BLaER1 (cell line): Measurements from ENCODE around the gene DNAJB14.

Experiments
- H3K27ac ChIP-seq: shearing (Covaris generic); formaldehyde crosslinking; 2 replicates; pipeline ENCODE4 v1.8.1; 2022
- H3K27me3 ChIP-seq: shearing (Covaris generic); formaldehyde crosslinking; 2 replicates; pipeline ENCODE4 v1.8.1; 2022
- H3K36me3 ChIP-seq: shearing (Covaris generic); formaldehyde crosslinking; 2 replicates; pipeline ENCODE4 v1.8.1; 2022
- H3K4me1 ChIP-seq: shearing (Covaris generic); formaldehyde crosslinking; 2 replicates; pipeline ENCODE4 v1.8.1; 2022
- H3K4me2 ChIP-seq: shearing (Covaris generic); formaldehyde crosslinking; 2 replicates; pipeline ENCODE4 v1.8.1; 2022
- H3K4me3 ChIP-seq: shearing (Covaris generic); formaldehyde crosslinking; 2 replicates; pipeline ENCODE4 v1.8.1; 2022
- H3K9ac ChIP-seq: shearing (Covaris generic); formaldehyde crosslinking; 2 replicates; pipeline ENCODE4 v1.8.1; 2022
- H3K9me3 ChIP-seq: shearing (Covaris generic); formaldehyde crosslinking; 2 replicates; pipeline ENCODE4 v1.8.1; 2022
- H4K20me1 ChIP-seq: shearing (Covaris generic); formaldehyde crosslinking; 2 replicates; pipeline ENCODE4 v1.8.1; 2022
- Cebpa-rat ChIP-seq: shearing (Covaris generic); IDR thresholded peaks from 2 replicates; pipeline ENCODE4 v1.8.1; 2022

Gene DNAJB14

DNA sequence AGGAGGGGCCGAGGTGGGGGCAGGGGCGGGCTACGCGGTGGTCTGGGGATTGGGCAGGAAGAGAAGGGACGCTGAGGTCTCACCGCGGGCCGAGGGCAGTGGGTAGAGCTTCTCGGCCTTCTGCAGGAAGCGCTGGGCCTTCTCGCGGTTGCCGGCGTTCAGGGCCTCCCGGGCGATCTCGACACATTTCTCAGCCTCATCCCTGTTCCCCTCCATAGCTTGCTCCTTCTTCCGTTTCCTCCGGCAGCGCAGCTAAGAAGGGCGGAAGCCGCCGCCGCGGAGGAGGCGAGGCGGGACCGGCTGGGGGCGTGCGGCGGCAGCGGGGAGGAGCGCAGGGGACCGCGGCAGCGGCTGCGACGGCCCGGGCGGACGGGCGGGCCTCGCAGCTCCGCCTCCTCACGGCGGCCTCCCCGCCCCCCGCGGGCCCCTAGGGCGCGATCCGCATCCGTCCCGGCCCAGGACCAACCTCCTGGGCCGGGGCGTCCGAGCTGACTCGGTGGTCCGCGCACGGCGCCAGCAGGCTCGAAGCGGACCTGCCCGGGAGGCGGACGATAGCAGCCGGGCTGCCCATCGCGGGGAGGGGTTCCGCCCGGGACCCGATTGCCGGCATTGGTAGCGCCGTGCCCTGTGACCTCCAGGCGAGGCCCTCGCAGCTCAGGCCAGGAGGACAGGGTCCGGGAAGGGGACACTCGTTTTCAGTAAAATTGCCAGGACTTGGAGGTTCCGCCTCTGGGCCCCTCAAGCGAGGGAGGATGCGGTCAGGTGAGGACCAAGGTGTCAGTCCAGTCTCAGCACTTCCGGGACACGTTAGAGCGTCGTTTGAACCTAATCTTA lies at the start of gene DNAJB14:
DNAJB14 (minus strand) TSS at position 263 of the 834 bp plus-strand sequence; CDS start at position 216, 47 bp downstream.
- Histone ChIP-seq H3K9ac (peak within 1 kb of the TSS; percentile 97), H3K4me3 (peak within 1 kb of the TSS; percentile 96), H3K4me1 (peaks cover 55% of the 10 kb centered on the region), H3K27ac (peak within 1 kb of the TSS; percentile 93), H3K4me2 (peak within 1 kb of the TSS; percentile 96), H4K20me1 (peaks cover 65% of the 10 kb centered on the region), H3K9me3 (no peaks in the 10 kb centered on the region), H3K27me3 (no peaks in the 10 kb centered on the region), H3K36me3 (peaks cover 34% of the 10 kb centered on the region)
- TF ChIP-seq Cebpa-rat = no peak

- Histone ChIP-seq H3K9ac (peak overlapping the region; percentile 34; the same call in 1 of the 2 replicates), H4K20me1 (no peaks in the 10 kb centered on the region), H3K4me2 (peak overlapping the region; percentile 56), H3K27ac (0 out of 2 replicates have a peak overlapping the region, but pooled peaks have one; percentile 38), H3K4me3 (no peak overlapping the region), H3K27me3 (no peaks in the 10 kb centered on the region), H3K4me1 (peaks cover 17% of the 10 kb centered on the region), H3K9me3 (no peaks in the 10 kb centered on the region), H3K36me3 (no peaks in the 10 kb centered on the region)
- TF ChIP-seq Cebpa-rat = no peak
Observed at GRCh38 chr4:99991741-99992140, 45.3 kb upstream of the DNAJB14 start.

DNA sequence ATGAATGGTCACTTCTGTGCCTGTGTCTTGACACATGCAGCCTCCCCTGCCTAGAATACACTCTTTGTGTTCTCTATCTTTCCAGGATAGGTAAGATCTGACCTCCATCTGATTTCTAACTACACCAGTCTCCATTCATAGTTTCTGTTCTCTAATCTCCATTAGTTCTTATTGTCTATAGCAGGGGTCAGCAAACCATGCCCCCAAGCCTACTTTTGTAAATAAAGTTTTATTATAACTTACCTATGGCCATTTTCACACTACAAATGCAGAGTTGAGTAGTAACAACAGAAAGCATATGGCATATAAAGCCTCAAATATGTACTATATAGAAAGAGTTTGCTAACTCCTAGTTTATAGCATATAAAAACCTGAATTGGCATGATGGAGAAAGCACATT lies 41.3 kb upstream of the DNAJB14 start:
- H3K27me3 ChIP-seq = no peaks in the 10 kb centered on the region
- no peak overlapping the region for H3K4me3 ChIP-seq
- no peak overlapping the region for H3K9ac ChIP-seq
- no peaks in the 10 kb centered on the region for H4K20me1 ChIP-seq
- peaks cover 17% of the 10 kb centered on the region for H3K4me1 ChIP-seq
- H3K27ac ChIP-seq = no peak overlapping the region
- no peaks in the 10 kb centered on the region for H3K9me3 ChIP-seq
- H3K36me3 ChIP-seq = no peaks in the 10 kb centered on the region
- no peak overlapping the region for H3K4me2 ChIP-seq
- no peak for TF ChIP-seq Cebpa-rat

DNA sequence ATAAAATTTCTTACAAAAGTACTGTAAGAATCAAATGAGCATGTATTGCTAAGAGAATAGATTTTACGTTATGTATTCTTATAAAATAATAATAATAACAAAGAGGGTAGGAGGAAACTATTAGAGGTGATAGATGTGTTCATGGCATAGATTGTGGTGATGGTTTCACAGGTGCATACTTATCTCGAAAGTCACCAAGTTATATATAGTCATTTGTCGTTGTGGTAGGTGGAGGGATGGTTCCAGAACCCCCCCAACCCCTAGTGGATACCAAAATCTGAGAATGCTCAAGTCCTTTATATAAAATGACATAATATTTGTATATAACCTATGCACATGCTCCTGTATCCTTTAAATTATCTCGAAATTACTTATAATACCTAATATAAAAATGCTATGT lies 40.4 kb upstream of the DNAJB14 start:
- Histone ChIP-seq H3K4me2 (no peak overlapping the region), H3K9ac (no peak overlapping the region), H3K27ac (no peak overlapping the region), H3K4me1 (peaks cover 9% of the 10 kb centered on the region), H3K27me3 (no peaks in the 10 kb centered on the region), H4K20me1 (no peaks in the 10 kb centered on the region), H3K4me3 (no peak overlapping the region), H3K9me3 (no peaks in the 10 kb centered on the region), H3K36me3 (no peaks in the 10 kb centered on the region)
- no peak for TF ChIP-seq Cebpa-rat

GRCh38 chr4:99983289-99983943 lies 37.0 kb upstream of the DNAJB14 start:
- Histone ChIP-seq H3K4me2 (no peak overlapping the region), H4K20me1 (no peaks in the 10 kb centered on the region), H3K4me1 (no peaks in the 10 kb centered on the region), H3K4me3 (no peak overlapping the region), H3K27ac (no peak overlapping the region), H3K9me3 (no peaks in the 10 kb centered on the region), H3K27me3 (no peaks in the 10 kb centered on the region), H3K9ac (no peak overlapping the region), H3K36me3 (no peaks in the 10 kb centered on the region)
- no peak for TF ChIP-seq Cebpa-rat

DNA sequence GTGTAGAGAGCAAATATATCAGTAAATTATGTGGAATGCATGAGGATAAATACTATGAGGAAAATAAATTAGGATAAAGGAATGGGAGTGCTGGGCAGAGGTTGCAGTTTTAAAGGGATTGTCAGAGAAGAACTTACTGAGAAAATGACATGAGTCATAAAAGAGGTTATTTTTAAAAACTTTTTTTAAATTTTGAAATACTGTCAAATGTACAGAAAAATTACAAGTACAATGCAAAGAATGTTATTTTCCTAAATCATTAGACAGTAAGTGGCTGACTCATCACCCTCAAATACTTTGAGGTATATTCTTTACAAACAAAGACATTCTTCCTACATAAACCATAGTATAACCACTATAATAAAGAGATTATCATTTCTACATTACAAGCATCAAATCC lies 33.5 kb upstream of the DNAJB14 start:
- H3K9me3 ChIP-seq = no peaks in the 10 kb centered on the region
- no peaks in the 10 kb centered on the region for H3K4me1 ChIP-seq
- H3K36me3 ChIP-seq = no peaks in the 10 kb centered on the region
- no peak overlapping the region for H3K4me3 ChIP-seq
- no peak overlapping the region for H3K4me2 ChIP-seq
- no peaks in the 10 kb centered on the region for H4K20me1 ChIP-seq
- H3K27me3 ChIP-seq = no peaks in the 10 kb centered on the region
- no peak overlapping the region for H3K9ac ChIP-seq
- no peak for TF ChIP-seq Cebpa-rat
- H3K27ac ChIP-seq = no peak overlapping the region

DNA sequence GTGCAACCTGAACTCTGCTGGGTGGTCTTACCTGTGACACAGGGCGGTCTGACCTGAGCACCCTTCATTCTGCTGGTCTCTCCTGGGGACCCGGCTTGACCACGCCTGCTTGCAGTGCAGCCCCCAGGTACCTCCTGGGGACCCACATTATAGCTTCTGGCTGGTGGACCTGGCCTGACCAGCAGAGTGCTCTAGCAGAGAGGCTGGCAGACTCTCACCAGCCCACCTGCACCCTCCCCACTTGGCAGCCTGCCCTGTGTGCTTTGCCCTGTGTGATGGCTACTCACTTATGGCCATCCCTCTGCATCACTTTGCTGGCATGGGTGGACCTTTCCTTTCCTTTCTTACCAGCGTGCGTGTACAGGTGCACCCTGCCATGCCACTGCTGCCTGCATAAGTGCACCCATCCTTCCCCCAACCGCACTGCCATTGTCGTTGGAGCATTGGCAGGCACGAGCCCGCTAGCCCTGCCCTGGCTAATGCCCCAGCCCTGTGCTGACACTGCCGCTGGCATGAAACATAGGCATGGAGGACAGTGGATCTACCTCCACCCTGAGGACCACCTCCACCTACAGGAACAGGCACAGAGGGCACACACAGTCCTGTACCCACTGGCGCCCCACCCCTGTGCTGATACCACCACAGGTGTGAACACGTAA lies 25.2 kb upstream of the DNAJB14 start:
- Histone ChIP-seq H3K4me2 (no peak overlapping the region), H4K20me1 (no peaks in the 10 kb centered on the region), H3K36me3 (no peaks in the 10 kb centered on the region), H3K4me3 (no peak overlapping the region), H3K9me3 (no peaks in the 10 kb centered on the region), H3K9ac (no peak overlapping the region), H3K27ac (no peak overlapping the region), H3K4me1 (no peaks in the 10 kb centered on the region), H3K27me3 (no peaks in the 10 kb centered on the region)
- no peak for TF ChIP-seq Cebpa-rat

- Histone ChIP-seq H3K4me2 (no peak overlapping the region), H4K20me1 (no peaks in the 10 kb centered on the region), H3K27ac (no peak overlapping the region), H3K9me3 (no peaks in the 10 kb centered on the region), H3K36me3 (no peaks in the 10 kb centered on the region), H3K9ac (no peak overlapping the region), H3K4me1 (no peaks in the 10 kb centered on the region), H3K27me3 (no peaks in the 10 kb centered on the region), H3K4me3 (no peak overlapping the region)
- TF ChIP-seq Cebpa-rat = no peak
Observed at GRCh38 chr4:99968330-99968729, 21.9 kb upstream of the DNAJB14 start.

DNA sequence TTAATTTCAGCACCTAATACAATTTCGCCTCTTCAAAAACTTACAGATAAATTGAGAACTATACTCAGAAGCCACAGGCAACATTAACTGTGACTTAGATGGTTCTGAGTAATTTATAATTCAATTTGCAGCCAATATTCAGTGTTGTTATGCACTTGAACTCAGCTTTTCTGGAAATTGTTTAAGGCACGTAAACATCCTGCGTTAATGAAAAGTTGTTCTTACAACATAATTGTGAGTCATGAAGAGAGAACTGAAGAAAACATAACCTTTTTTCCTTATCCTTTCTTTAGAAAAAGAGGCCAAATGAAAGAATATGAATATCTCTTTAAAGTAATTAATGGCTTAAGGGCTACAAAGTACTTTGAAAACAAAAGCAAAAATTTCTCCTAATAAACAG lies 20.3 kb upstream of the DNAJB14 start:
- Histone ChIP-seq H3K9ac (no peak overlapping the region), H3K4me1 (no peaks in the 10 kb centered on the region)
- no peak for TF ChIP-seq Cebpa-rat

More for the DNA sequence above, 20.3 kb upstream of the DNAJB14 start:
- H3K4me3 ChIP-seq = no peak overlapping the region
- H3K27ac ChIP-seq = no peak overlapping the region
- no peaks in the 10 kb centered on the region for H4K20me1 ChIP-seq
- H3K4me2 ChIP-seq = no peak overlapping the region
- H3K27me3 ChIP-seq = no peaks in the 10 kb centered on the region
- H3K9me3 ChIP-seq = no peaks in the 10 kb centered on the region
- no peaks in the 10 kb centered on the region for H3K36me3 ChIP-seq
